K562 (cell line): ENCODE results near the gene APOL3. TPM values are rescaled to one million over a fixed set of nuclear protein-coding genes. Genes with fewer than 3 reads are reported as not detected.
A peak's percentile ranks its signal among the peaks of the same experiment; 100 is the strongest.

Experiments used
- MCM5 ChIP-seq: fragments of 450-650 bp; IDR thresholded peaks from 2 replicates; pipeline ENCODE4 v1.6.1; 2016; ENCODE audit warnings: low read depth
- NR4A1 ChIP-seq, 2 experiments: fragments of 250-450 bp in 1 of 2; fragments of 450-650 bp in 1 of 2; sonication (Bioruptor Pico) in 1 of 2; IDR thresholded peaks; 2 replicates each; pipeline versions ENCODE4 v1.4.0 to v1.6.1; 2016 to 2020; ENCODE audit warnings: mild to moderate bottlenecking in 2 of 2, missing compliant biosample characterization in 1 of 2, missing genetic modification characterization in 1 of 2, moderate library complexity in 1 of 2
- OTX1 ChIP-seq: fragments of 450-650 bp; formaldehyde crosslinking; IDR thresholded peaks from 2 replicates; pipeline ENCODE4 v1.4.0; 2022; ENCODE audit warnings: mild to moderate bottlenecking
- YY1 ChIP-seq, 3 experiments: IDR thresholded peaks; 2 replicates each; pipeline ENCODE4 v1.6.1; 2011; ENCODE audit warnings: low read length in 2 of 3, mild to moderate bottlenecking in 2 of 3, moderate library complexity in 2 of 3, borderline replicate concordance in 1 of 3, control low read depth in 1 of 3, low read depth in 1 of 3; ENCODE audit not compliant: insufficient read depth in 3 of 3, insufficient replicate concordance in 2 of 3, control insufficient read depth in 1 of 3, insufficient read length in 1 of 3; ENCODE audit errors: extremely low read depth in 1 of 3
- polyA plus RNA-seq, 8 experiments: library from polyadenylated mRNA; depleted of rRNA in 4 of 8; stranded (reverse) in 5 of 8; unstranded in 3 of 8; fragments of >200 nt; fragmentation: Nextera tagmentation in 2 of 8; fragmentation: Illumina TruSeq in 1 of 8; extraction: Ambion mirVana in 2 of 8; extraction: Trizol in 1 of 8; gene quantifications; 2 replicates each; pipeline versions ENCODE4 v1.2.1 to v1.2.3, GENCODE V29; 2011 to 2014; ENCODE audit warnings: inconsistent platforms in 1 of 8, missing spikeins in 1 of 8
- total RNA-seq, 7 experiments: library from RNA; depleted of rRNA in 6 of 7; stranded (reverse); fragments of >200 nt in 6 of 7; fragmentation: Illumina TruSeq in 2 of 7; extraction: Trizol in 2 of 7; gene quantifications; 2 replicates each; pipeline versions ENCODE4 v1.2.1 to v1.2.3, GENCODE V29; 2011 to 2021; ENCODE audit warnings: low replicate concordance in 1 of 7
- TF ChIP-seq, protein P1 (sequence below): fragments of 250-450 bp; sonication (Bioruptor Pico); IDR thresholded peaks from 2 replicates; pipeline ENCODE4 v1.9.0; 2021; ENCODE audit warnings: mild to moderate bottlenecking, inconsistent platforms
- TF ChIP-seq, protein P2 (sequence below): fragments of 450-650 bp; conservative IDR thresholded peaks from 2 replicates; pipeline ENCODE4 v1.6.1; 2016; ENCODE audit warnings: missing genetic modification characterization, low read depth, mild to moderate bottlenecking, control low read depth, missing compliant biosample characterization
- TF ChIP-seq, protein P3 (sequence below): fragments of 250-450 bp; sonication (Bioruptor Pico); IDR thresholded peaks from 2 replicates; pipeline ENCODE4 v1.5.0; 2020; ENCODE audit warnings: mild to moderate bottlenecking, borderline replicate concordance
- TF ChIP-seq, protein P4 (sequence below): fragments of 450-650 bp; IDR thresholded peaks from 2 replicates; pipeline ENCODE4 v1.6.1; 2017; ENCODE audit warnings: mild to moderate bottlenecking, moderate library complexity
- TF ChIP-seq, protein P5 (sequence below): fragments of 450-650 bp; IDR thresholded peaks from 2 replicates; pipeline ENCODE4 v1.6.1; 2017; ENCODE audit warnings: antibody characterized with exemption, mild to moderate bottlenecking
- TF ChIP-seq, protein P6 (sequence below), 2 experiments: IDR thresholded peaks; 2 replicates each; pipeline ENCODE4 v1.6.1; 2011; ENCODE audit warnings: borderline replicate concordance in 1 of 2, control low read depth in 1 of 2, low read depth in 1 of 2, low read length in 1 of 2, mild to moderate bottlenecking in 1 of 2, mixed read lengths in 1 of 2, moderate library complexity in 1 of 2; ENCODE audit not compliant: insufficient read depth in 1 of 2, insufficient read length in 1 of 2, poor library complexity in 1 of 2, severe bottlenecking in 1 of 2; ENCODE audit errors: extremely low read depth in 1 of 2

Gene APOL3
- total and polyA plus RNA-seq, 9 of the 15 experiments (the other 6 are each of a cell fraction or from before 2014, with no cell fraction given), result 0.25 to 1.1 (median 0.56) TPM; not detected in 1

DNA sequence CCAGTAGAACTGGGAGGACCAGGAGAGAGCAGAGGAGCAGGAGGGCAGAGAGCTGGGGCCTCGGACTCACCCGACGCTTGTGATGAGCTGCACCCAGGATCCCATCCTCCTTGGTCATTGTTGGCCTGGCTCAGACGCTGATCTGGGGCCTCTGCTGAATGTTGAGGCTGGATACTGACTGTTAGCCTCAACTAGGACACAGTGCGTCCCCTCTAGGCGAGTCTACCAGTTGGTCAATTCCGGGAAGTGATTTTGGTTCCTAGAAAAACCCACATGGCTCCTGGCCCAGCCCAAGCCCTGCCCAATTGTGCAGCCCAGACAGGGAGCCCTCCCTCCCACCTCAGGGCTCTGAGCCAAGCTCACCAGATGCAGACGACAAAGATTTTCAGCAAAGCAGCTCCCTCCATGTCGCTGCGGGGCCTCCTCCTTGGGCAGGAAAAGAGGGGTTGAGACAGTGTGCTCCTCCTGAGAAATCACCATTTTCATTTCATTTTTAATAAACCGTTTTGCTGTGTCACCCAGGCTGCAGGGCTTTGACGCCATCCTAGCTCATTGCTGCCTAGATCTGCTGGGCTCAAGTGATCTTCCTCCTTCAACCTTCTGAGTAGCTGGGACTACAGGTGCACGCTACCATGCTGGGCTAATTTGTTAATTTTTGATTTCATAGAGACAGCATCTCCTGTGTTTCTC, 41.2 kb upstream of the APOL3 start, which contains the start of gene APOL4 (continued):
- TF ChIP-seq, protein P1, sequence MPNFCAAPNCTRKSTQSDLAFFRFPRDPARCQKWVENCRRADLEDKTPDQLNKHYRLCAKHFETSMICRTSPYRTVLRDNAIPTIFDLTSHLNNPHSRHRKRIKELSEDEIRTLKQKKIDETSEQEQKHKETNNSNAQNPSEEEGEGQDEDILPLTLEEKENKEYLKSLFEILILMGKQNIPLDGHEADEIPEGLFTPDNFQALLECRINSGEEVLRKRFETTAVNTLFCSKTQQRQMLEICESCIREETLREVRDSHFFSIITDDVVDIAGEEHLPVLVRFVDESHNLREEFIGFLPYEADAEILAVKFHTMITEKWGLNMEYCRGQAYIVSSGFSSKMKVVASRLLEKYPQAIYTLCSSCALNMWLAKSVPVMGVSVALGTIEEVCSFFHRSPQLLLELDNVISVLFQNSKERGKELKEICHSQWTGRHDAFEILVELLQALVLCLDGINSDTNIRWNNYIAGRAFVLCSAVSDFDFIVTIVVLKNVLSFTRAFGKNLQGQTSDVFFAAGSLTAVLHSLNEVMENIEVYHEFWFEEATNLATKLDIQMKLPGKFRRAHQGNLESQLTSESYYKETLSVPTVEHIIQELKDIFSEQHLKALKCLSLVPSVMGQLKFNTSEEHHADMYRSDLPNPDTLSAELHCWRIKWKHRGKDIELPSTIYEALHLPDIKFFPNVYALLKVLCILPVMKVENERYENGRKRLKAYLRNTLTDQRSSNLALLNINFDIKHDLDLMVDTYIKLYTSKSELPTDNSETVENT (CRISPR knock-in tag), result no peak
- TF ChIP-seq, protein P2, sequence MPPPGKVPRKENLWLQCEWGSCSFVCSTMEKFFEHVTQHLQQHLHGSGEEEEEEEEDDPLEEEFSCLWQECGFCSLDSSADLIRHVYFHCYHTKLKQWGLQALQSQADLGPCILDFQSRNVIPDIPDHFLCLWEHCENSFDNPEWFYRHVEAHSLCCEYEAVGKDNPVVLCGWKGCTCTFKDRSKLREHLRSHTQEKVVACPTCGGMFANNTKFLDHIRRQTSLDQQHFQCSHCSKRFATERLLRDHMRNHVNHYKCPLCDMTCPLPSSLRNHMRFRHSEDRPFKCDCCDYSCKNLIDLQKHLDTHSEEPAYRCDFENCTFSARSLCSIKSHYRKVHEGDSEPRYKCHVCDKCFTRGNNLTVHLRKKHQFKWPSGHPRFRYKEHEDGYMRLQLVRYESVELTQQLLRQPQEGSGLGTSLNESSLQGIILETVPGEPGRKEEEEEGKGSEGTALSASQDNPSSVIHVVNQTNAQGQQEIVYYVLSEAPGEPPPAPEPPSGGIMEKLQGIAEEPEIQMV (tag), result no peak
- no peak for TF ChIP-seq MCM5
- TF ChIP-seq, protein P3, sequence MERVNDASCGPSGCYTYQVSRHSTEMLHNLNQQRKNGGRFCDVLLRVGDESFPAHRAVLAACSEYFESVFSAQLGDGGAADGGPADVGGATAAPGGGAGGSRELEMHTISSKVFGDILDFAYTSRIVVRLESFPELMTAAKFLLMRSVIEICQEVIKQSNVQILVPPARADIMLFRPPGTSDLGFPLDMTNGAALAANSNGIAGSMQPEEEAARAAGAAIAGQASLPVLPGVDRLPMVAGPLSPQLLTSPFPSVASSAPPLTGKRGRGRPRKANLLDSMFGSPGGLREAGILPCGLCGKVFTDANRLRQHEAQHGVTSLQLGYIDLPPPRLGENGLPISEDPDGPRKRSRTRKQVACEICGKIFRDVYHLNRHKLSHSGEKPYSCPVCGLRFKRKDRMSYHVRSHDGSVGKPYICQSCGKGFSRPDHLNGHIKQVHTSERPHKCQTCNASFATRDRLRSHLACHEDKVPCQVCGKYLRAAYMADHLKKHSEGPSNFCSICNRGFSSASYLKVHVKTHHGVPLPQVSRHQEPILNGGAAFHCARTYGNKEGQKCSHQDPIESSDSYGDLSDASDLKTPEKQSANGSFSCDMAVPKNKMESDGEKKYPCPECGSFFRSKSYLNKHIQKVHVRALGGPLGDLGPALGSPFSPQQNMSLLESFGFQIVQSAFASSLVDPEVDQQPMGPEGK (CRISPR knock-in tag), result no peak
- TF ChIP-seq NR4A1 (CRISPR knock-in tag; IDR thresholded peaks at IDR 0.05), result no peak
- TF ChIP-seq NR4A1 (tag; IDR thresholded peaks at IDR 0.05), result no peak
- TF ChIP-seq, protein P4, sequence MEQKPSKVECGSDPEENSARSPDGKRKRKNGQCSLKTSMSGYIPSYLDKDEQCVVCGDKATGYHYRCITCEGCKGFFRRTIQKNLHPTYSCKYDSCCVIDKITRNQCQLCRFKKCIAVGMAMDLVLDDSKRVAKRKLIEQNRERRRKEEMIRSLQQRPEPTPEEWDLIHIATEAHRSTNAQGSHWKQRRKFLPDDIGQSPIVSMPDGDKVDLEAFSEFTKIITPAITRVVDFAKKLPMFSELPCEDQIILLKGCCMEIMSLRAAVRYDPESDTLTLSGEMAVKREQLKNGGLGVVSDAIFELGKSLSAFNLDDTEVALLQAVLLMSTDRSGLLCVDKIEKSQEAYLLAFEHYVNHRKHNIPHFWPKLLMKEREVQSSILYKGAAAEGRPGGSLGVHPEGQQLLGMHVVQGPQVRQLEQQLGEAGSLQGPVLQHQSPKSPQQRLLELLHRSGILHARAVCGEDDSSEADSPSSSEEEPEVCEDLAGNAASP, result no peak
- TF ChIP-seq YY1 (IDR thresholded peaks at IDR 0.05; ENCODE audit: borderline replicate concordance in 1 of 3, control insufficient read depth in 1 of 3, extremely low read depth in 1 of 3, insufficient read depth in 3 of 3, insufficient read length in 1 of 3, insufficient replicate concordance in 2 of 3, low read depth in 1 of 3, low read length in 2 of 3), result peak in 1 of 3 experiments; percentile 4
- TF ChIP-seq, protein P5, sequence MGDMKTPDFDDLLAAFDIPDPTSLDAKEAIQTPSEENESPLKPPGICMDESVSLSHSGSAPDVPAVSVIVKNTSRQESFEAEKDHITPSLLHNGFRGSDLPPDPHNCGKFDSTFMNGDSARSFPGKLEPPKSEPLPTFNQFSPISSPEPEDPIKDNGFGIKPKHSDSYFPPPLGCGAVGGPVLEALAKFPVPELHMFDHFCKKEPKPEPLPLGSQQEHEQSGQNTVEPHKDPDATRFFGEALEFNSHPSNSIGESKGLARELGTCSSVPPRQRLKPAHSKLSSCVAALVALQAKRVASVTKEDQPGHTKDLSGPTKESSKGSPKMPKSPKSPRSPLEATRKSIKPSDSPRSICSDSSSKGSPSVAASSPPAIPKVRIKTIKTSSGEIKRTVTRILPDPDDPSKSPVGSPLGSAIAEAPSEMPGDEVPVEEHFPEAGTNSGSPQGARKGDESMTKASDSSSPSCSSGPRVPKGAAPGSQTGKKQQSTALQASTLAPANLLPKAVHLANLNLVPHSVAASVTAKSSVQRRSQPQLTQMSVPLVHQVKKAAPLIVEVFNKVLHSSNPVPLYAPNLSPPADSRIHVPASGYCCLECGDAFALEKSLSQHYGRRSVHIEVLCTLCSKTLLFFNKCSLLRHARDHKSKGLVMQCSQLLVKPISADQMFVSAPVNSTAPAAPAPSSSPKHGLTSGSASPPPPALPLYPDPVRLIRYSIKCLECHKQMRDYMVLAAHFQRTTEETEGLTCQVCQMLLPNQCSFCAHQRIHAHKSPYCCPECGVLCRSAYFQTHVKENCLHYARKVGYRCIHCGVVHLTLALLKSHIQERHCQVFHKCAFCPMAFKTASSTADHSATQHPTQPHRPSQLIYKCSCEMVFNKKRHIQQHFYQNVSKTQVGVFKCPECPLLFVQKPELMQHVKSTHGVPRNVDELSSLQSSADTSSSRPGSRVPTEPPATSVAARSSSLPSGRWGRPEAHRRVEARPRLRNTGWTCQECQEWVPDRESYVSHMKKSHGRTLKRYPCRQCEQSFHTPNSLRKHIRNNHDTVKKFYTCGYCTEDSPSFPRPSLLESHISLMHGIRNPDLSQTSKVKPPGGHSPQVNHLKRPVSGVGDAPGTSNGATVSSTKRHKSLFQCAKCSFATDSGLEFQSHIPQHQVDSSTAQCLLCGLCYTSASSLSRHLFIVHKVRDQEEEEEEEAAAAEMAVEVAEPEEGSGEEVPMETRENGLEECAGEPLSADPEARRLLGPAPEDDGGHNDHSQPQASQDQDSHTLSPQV, result peak; percentile 62
- TF ChIP-seq, protein P6, sequence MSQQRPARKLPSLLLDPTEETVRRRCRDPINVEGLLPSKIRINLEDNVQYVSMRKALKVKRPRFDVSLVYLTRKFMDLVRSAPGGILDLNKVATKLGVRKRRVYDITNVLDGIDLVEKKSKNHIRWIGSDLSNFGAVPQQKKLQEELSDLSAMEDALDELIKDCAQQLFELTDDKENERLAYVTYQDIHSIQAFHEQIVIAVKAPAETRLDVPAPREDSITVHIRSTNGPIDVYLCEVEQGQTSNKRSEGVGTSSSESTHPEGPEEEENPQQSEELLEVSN (IDR thresholded peaks at IDR 0.05; ENCODE audit: borderline replicate concordance in 1 of 2, extremely low read depth in 1 of 2, insufficient read depth in 1 of 2, insufficient read length in 1 of 2, low read depth in 1 of 2, low read length in 1 of 2, poor library complexity in 1 of 2, severe bottlenecking in 1 of 2), result peak in 1 of 2 experiments; percentile 52
- no peak for TF ChIP-seq OTX1 (CRISPR knock-in tag)
